NOMO-1 treated with DMSO at 0.1 percent for 48 hours (cell line): ENCODE data around the gene EPN2.
"Not testable (repeated sequence)": the region's sequence is repeated elsewhere in the genome, so short reads cannot be mapped to it uniquely, and the experiment has no call there.

Experiments
- DNase-seq: peaks from one replicate; lab custom pipeline; 2025; ENCODE audit not compliant: unreplicated experiment; lab: John Stamatoyannopoulos, UW

EPN2 gene

GRCh38 chr17:19237139-19237388 is at the start of gene EPN2:
TSS of gene EPN2 (plus strand) at chr17:19237366. CDS start at chr17:19283120, 45,754 bp downstream.
- not testable (repeated sequence) for DNase-seq

GRCh38 chr17:19187883-19188869 is 49.0 kb upstream of the EPN2 start:
- DNase-seq, result not testable (repeated sequence)

- not testable (repeated sequence) for DNase-seq
Measured at GRCh38 chr17:19188870-19189708, 48.1 kb upstream of the EPN2 start.

GRCh38 chr17:19189781-19190405 is 47.3 kb upstream of the EPN2 start:
- DNase-seq, result not testable (repeated sequence)

- DNase-seq, result not testable (repeated sequence)
Measured at GRCh38 chr17:19196382-19197204, 40.6 kb upstream of the EPN2 start.

GRCh38 chr17:19202448-19202847 is 34.7 kb upstream of the EPN2 start:
- not testable (repeated sequence) for DNase-seq

GRCh38 chr17:19203429-19203828 is 33.7 kb upstream of the EPN2 start:
- not testable (repeated sequence) for DNase-seq

- DNase-seq, result not testable (repeated sequence)
Measured at GRCh38 chr17:19215074-19215860, 21.9 kb upstream of the EPN2 start.

GRCh38 chr17:19216148-19216926 is 20.8 kb upstream of the EPN2 start:
- not testable (repeated sequence) for DNase-seq

GRCh38 chr17:19218914-19219313 is 18.3 kb upstream of the EPN2 start:
- DNase-seq, result not testable (repeated sequence)

- not testable (repeated sequence) for DNase-seq
Measured at GRCh38 chr17:19219384-19219783, 17.8 kb upstream of the EPN2 start.

- not testable (repeated sequence) for DNase-seq
Measured at GRCh38 chr17:19220195-19220594, 17.0 kb upstream of the EPN2 start.

- not testable (repeated sequence) for DNase-seq
Measured at GRCh38 chr17:19226610-19227588, 10.3 kb upstream of the EPN2 start.

GRCh38 chr17:19234676-19235075 is 2.5 kb upstream of the EPN2 start:
- not testable (repeated sequence) for DNase-seq

- not testable (repeated sequence) for DNase-seq
Measured at GRCh38 chr17:19236351-19237138, 621 bp upstream of the EPN2 start.

GRCh38 chr17:19237389-19238166 is 412 bp downstream of the EPN2 start:
- no peak for DNase-seq
